HS-5 (cell line): ENCODE data around the gene ZNF358.

Experiments
- DNase-seq: peaks from one replicate; pipeline ENCODE4 v3.0.0-alpha.2; 2012; ENCODE audit warnings: low read depth

Gene ZNF358

GRCh38 chr19:7489609-7490044 is 26.3 kb upstream of the ZNF358 start:
- DNase-seq, result no peak

GRCh38 chr19:7492142-7492541 is 23.8 kb upstream of the ZNF358 start:
- DNase-seq, result peak; percentile 37

GRCh38 chr19:7492558-7492957 is 23.3 kb upstream of the ZNF358 start:
- DNase-seq, result no peak

DNA sequence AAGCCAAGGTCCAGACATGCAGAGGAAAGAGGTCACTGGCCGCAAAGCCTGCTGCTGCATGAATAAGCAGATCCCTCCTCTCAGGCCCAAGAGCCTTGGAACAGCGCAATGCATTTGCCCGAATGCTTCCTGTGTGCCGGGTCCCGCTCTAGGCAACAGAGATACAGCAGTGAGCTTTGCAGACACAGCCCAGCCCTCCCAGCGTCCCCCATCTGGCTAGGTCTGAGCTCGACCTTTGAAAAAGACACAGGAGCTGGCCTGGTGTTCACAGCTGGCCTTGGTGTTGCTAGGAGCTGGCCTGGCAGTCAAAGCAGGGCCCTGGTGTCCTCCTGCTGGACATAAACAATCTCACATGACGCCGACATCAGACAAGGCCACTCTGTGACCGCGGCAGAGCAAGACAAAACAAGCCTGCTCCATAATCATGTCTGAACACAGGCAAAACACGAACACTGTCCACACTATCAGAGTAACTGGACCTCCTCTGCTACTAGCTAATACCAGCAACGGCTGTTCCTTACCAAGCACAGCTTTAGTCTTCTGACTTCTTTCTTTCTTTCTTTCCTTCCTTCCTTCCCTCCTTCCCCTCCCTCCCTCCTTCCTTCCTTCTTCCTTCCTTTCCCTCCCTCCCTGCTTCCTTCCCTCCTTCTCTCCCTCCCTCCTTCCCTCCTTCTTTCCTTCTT is 21.3 kb upstream of the ZNF358 start:
- DNase-seq, result no peak

- DNase-seq, result no peak
Observed at GRCh38 chr19:7497292-7497691, 18.6 kb upstream of the ZNF358 start.

DNA sequence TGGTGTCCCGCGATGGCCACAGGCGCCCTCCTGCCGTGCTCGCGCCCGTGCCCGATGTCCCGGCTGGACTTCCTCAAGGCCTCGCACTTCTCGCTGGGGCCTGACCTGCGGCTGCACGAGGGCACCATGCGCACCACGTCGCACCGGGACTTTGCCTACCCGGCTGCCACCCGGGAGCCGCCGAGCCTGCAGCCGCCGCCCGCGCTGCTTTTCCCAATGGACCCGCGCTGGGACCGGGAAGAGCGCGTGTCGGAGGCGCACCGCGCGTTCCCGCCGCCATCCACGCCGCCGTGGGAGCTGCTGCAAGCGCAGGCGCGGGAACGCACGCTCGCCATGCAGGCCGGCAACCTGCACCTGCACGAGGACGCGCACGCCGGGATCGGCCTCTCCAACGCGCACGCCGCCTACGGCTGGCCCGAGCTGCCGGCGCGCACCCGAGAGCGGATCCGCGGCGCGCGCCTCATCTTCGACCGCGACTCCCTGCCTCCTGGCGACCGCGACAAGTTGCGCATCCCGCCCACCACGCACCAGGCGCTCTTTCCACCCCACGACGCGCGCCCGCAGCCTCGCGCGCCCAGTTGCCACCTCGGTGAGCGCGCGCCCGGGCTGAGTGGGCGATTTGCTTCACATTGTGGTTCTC is 15.0 kb upstream of the ZNF358 start:
- no peak for DNase-seq

DNA sequence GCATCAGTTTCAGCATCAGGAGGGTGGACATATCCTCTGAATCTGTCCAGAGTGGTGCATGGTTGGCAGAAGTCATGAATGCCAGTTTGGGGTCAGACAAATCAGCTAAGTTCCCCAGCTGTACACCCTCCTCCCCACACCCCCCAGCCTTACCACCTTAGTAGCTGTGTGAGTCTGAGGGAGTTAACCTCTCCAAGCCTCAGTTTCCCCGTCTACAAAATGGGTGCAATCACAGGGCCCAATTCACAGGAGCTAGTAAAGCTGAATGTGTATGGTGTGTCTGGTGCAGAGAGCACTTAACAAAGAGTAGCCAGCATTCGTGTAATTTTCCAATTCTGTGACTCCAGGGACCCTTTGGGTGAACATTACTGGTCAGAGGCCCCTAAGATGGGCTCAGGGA is 13.4 kb upstream of the ZNF358 start:
- no peak for DNase-seq

DNA sequence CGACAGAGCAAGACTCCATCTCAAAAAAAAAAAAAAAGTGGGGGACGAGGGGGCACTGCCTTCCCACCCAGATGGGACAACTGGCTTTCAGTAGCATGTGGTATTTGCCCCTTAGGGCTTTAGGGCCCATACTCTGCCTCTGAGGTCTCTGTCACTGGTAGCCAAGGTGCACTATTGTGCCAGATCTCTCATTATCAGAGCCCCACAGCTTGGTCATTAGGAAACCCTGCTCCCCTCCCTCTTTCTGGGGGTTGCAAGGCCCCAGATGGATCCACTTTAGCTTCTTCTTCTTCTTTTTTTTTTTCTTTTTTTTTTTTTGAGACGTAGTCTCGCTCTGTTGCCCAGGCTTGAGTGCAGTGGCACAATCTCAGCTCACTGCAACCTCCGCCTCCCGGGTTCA is 11.2 kb upstream of the ZNF358 start:
- no peak for DNase-seq

DNA sequence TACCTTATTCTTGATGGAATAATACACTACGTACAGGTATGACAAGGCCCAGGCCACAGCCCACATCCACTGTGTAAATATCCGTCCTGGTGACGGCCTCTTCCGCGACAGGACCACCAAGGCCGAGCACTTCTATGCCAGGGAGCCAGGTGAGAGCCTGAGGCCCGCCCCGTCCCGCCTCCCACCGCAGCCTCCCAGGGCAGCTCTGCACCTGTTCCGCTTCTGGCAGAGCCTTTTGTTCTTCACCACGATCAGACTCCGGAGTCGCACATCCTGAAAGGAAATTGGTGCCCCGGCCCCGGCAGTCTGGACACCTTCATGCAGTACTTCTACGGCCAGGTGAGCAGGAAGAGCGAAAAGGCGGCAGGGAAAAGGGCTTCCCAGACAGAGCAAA is 10.6 kb upstream of the ZNF358 start:
- no peak for DNase-seq

GRCh38 chr19:7505682-7506384 is 10.1 kb upstream of the ZNF358 start:
- no peak for DNase-seq

DNA sequence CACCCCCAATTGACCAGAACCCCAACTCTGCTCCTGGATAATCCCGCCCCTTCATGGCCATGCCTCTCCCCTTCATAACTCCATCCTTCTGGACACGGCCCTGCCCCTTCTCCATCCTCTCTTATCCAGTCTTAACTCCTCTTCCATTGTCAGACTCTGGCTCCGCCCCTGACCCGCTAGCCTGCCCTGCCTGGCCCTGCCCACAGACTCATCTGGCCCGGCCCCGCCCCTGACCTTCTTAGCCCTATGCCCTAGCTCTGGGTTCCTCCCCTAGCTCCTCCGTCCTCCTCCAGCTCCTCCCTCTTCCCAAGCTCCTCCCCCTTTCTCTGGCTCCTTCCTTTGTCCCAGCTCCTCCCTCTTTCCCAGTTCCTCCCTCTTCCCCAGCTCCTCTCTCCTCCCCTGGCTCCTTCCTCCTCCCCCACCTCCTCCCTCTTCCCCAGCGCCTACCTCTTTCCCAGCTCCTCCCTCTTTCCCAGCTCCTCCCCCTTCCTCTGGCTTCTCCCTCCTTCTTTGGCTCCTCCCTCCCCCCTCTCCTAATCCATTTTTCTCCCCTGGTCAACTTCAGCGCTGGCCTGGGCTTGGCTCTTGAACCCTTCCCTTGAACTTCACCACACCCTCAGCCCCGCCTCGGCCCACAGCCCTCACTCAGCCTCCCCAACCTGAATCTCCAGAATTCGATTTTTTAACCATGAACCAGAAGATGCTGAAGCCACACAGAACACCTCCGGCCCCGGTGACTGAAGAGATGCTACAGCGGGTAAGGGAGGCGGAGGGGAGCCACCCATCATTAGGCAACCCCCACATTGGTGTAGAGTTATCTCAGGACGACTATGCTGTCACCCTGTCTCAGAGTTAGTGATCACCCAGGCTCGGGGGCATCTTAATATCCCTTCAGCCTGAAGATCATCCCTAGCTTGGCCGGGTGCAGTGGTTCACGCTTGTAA is 9.2 kb upstream of the ZNF358 start:
- peak; percentile 56 for DNase-seq

GRCh38 chr19:7507884-7508283 is 8.0 kb upstream of the ZNF358 start:
- DNase-seq, result no peak

DNA sequence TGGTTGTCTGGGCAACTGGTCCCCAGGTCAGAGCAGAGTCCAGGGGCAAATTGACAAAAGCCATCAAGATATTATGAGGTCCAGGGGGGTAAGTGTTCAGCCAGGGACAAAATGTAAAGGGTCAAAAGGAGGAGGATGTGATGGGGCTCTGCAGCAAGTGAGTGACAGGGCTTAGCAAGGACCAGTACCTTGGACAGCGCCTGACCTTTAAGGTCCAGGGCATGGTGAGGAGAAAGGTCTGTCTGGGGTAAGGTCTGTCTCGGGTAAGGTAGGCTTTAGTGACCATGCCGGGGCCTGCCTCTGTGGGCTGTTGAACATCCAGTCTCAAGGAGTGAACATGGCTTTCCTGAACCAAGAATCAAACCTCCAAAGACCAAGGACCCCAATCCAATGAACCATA is 6.3 kb upstream of the ZNF358 start:
- DNase-seq, result no peak

GRCh38 chr19:7512400-7512851 is 3.5 kb upstream of the ZNF358 start:
- no peak for DNase-seq

DNA sequence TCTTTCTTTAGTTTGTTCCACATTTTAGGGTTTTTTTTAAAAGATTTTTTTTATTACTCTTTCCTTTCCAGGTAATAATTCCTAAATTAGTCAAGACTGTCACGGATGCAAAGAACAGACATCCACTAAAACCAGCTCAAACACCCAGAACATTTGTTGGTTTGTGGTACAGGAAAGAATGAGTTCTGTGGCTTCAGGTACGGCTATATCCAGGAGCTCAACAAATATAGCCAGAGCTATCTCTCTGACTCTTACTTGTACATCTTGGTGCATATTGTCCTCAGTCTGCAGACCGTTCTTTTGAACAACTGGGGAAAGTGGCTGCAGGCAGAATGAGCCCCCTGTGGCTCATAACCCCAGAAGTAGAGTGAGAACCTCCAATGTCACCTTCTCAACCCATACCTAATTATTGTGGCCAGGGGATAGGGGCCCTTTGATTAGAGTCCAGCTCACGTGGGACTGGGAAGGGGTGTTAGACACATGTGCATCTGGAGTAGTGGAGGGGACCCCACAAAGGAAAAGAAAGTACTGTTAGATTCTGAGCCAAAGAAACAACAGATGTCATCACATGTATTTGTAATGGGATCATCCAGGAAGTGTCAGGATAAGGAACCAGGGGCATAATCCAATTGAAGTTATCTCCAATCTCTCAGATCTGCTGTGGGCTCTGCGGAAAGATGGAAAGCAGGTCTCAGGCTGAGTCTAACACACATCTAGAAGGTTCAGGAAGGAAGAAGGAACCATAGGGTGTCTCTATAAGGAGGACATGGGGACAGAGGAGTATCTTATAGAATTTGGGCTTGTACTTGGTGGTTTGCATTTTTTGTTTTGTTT is 1.9 kb upstream of the ZNF358 start:
- no peak for DNase-seq

DNA sequence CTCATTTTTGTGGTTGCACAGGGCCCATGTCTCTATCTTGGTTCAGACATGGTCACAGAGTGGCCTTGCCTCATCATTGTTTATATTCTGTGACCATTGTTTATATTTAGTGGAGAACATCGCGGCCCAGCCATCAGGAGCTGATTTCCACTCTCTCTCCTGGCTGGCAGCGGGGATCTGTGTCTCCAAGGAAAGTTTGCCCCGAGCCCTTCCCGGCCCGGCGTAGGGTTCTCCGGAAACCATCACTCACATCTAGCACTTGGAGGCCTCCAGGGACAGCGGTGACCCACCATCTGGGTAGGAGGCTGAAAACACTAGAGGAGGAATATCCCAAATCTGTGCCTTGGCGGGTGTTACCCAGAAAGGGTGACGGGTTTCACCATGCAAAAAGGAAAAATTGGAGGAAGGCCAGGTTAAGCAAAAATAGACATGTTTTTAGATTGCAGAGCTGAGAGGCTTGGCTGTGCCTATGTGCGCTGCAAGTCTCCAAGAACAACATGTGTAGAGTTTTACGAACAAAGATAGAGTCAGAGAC is 726 bp upstream of the ZNF358 start:
- no peak for DNase-seq

DNA sequence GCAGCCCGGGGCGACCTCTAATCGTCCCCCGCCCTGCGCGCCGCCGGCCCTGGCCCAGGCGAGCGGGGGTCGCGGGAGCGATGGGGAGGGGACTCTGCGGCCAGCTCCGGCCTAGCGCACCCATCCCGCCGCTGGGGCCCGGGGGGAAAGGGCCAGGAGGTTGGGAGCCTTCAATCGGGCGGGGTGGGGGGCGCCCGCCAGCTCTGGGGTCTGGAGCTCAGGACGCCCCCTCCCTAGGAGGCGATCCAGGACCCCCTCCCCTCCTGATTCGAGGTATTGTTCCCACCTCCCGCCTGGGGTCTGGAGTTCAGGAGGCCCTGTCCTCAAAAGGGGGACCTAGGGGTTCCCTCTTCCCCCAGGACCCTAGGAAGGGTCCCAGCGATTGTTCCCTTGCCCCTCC is 430 bp downstream of the ZNF358 start:
- no peak for DNase-seq

DNA sequence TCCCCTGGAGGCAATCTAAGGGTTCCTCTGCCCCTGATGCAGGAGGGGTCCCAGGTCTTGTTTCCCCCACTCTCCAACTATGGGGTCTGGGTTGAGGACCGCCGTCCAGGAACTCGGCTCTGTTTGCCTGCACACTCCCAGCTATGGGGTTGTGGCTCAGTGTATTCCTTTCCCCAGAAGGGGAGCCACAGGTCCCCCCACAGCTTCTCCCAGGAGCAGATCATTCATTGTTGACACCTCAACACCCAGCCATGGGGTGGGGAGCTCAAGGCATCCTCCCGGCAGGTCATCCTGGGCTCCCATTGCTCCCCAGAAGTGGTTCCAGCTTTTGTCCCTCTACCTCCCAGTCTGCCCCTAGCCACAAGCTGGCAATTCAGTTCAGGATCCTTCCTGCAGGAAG is 975 bp downstream of the ZNF358 start:
- no peak for DNase-seq

GRCh38 chr19:7519361-7520130 is 3.6 kb downstream of the ZNF358 start:
- no peak for DNase-seq
